GM12873 (cell line): ENCODE data around the gene HYAL1.

Experiments
- TF ChIP-seq, protein P1 (sequence below): IDR thresholded peaks from 2 replicates; pipeline ENCODE4 v1.5.1; 2012; ENCODE audit warnings: low read depth, mild to moderate bottlenecking, moderate library complexity, low read length, control low read depth; ENCODE audit not compliant: insufficient read depth; ENCODE audit errors: missing control alignments

HYAL1 gene

DNA sequence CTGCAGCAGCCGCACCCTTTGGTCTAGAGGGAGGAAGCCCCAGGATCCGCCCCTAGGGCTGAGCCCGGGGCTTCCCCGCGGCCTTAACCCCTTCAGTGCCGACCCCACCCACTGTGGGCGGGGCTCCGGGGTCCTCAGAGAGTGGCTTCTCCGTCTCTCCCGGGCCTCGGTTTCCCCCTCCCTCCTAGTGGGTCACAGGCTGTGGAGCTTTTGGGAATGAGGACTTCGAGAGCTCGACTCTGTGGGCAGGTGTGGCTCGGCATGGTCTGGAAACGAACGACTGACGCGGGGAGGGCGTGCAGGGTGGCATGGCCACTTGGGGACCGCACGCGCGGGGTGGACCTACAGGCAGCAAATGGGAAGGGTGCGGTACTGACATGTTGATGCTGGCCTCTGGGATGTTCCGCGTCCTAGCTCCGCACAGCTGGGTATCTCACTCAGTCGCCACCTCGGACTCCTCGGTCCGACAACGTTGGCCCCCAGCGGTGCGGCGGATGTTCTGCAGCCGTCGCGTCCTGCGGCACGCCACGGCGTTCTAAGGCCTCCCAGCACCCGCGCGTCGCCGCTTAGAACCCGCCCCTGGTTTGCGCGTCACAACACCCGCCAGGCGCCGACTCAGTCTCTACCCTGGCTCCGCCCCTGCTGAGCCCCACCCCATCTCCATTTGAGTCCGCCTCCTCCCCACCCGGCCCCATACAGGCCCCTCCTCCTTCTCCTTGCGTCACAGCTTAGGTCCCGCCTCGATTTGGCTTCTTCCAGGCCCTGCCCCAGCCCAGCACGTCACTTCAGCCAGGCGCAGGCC lies 4.3 kb downstream of the HYAL1 start, which contains the start of the genes HYAL3 and NAA80:
TSS of gene HYAL3 (minus strand) at position 570 of the 802 bp plus-strand sequence. CDS start 3,803 bp downstream, outside the sequence.
TSS of gene NAA80 (minus strand) at position 570 of the 802 bp plus-strand sequence. CDS start 1,942 bp downstream, outside the sequence.
- TF ChIP-seq, protein P1, sequence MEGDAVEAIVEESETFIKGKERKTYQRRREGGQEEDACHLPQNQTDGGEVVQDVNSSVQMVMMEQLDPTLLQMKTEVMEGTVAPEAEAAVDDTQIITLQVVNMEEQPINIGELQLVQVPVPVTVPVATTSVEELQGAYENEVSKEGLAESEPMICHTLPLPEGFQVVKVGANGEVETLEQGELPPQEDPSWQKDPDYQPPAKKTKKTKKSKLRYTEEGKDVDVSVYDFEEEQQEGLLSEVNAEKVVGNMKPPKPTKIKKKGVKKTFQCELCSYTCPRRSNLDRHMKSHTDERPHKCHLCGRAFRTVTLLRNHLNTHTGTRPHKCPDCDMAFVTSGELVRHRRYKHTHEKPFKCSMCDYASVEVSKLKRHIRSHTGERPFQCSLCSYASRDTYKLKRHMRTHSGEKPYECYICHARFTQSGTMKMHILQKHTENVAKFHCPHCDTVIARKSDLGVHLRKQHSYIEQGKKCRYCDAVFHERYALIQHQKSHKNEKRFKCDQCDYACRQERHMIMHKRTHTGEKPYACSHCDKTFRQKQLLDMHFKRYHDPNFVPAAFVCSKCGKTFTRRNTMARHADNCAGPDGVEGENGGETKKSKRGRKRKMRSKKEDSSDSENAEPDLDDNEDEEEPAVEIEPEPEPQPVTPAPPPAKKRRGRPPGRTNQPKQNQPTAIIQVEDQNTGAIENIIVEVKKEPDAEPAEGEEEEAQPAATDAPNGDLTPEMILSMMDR = peak; percentile 61

DNA sequence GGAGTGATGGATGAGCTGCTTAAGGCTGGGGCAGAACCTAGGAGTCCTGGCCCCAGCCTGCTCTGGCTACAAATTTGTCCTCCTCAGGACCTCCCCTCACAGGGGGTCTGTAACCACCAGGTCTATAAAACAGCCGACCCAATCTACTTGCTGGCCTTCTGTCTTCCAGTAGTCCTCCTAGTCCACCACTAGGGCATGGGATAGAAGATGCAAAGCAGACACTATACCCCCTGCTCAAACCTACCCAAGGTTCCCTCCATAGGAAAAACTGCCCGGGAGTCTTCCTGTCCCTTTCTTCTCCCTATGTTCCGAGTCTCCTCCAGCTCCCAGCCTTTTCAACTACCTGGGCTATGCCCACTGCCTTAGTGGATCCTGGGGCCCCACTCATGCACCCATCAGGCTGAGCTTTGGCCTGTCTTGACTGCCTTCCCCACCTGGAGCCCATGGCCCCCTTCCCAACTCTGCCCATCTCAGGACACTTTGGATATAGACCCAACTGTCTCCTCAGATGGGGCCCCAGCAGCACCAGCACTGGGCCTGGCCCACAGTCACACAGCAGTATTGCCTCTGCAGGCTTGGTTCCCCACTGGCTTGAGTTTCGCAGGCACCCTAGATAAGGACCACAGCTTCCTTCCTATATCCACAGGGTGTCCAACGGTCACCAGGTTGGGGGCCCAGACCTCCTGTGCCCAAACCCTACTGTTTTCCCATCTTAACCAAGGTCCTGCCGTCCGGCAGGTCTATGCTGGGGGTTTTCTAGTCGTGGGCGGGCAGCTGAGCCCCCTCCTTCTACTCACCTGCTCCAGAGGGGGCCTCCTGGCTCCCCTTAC lies 5.3 kb downstream of the HYAL1 start:
- TF ChIP-seq, protein P1 = no peak

DNA sequence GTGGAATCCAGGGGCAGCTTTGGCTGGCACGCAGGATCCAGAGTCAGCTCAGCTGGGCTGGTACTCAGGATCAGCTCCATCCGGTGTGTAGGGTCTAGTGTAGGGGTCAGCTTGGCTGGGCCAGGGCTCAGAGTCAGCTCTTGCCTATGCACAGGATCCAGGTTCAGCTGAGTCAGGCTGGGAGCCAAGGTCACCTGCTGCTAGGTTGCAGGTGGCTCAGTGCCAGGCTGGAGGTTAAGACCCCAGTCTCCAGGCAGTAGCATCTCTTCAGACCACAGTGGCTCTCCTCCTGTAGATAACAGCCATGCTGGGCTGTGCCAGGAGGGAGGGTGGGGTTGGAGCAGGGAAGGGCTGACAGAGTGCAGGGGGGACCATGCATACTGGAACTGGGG lies 6.0 kb downstream of the HYAL1 start:
- TF ChIP-seq, protein P1 = no peak

DNA sequence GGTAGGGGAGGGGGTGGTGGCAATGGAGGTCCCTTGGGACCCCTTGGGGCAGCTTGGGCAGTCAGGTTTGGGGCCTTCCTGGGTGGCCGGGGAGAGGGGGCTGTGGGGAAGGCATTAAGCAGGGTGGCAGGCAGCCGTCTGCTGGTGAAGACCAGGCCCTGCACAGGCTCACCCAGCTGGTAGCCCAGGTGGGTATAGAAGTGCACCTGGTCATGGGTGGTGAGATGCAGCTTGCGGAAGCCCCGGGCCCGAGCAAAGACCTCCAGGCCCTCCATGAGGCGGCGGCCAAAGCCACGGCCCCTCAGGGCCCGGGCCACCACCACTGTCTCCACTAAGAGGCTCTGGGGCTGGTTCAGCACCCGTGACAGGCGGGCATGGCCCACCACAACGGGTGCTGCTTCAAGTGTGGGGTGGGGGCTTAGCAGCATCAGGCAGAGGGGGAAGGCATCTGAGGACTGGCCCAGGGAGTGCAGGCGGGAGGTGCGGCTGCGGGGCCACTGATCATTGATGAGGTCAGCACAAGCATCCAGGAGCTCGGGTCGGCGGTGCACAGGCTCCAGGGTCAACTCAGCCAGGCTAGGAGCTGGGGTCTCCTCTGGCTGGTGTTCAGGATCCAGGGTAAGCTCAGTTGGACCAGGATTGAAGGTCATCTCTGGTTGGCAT lies 6.5 kb downstream of the HYAL1 start:
- TF ChIP-seq, protein P1 = no peak

DNA sequence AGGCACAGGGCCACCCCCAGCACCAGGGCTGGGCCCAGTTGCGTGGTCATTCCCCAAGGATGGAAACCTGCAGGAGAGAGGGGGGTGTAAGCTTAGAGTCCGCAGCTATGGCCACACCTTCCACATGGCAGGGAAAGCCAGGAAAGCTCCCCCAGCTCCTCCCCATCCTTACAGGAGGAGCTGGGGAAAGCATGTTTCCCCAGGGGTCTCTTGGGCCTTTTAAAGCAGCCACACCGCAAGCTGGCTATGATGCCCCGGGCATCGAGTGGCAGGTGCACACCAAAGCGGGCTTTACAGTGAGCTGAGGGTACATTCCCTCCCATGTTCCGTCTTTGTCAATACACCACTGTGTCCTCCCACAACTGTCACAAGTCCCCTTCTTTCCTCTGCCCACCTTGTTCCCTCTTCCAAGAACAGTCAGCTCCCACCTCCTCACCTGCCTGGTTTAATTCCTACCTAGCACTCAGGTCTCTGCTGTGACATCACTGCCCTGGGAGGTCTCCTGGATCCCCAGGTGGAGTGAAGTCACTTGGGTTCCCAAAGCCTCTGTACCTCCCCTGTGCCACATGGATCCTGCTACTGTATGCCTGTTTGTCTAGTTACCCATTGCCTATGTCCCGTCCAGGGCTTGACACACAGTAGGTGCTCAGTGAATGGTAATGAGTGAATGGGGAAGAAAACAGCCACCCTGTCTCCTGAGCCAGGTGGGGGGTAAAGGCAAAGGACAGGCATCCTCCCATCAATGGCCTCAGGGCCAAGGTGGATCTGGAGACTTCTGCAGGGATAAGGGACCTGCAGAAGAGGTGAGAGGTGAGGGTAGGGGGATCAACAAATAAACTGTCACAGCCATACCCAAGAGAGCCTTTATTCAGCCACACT lies 7.6 kb downstream of the HYAL1 start:
- TF ChIP-seq, protein P1 = no peak

DNA sequence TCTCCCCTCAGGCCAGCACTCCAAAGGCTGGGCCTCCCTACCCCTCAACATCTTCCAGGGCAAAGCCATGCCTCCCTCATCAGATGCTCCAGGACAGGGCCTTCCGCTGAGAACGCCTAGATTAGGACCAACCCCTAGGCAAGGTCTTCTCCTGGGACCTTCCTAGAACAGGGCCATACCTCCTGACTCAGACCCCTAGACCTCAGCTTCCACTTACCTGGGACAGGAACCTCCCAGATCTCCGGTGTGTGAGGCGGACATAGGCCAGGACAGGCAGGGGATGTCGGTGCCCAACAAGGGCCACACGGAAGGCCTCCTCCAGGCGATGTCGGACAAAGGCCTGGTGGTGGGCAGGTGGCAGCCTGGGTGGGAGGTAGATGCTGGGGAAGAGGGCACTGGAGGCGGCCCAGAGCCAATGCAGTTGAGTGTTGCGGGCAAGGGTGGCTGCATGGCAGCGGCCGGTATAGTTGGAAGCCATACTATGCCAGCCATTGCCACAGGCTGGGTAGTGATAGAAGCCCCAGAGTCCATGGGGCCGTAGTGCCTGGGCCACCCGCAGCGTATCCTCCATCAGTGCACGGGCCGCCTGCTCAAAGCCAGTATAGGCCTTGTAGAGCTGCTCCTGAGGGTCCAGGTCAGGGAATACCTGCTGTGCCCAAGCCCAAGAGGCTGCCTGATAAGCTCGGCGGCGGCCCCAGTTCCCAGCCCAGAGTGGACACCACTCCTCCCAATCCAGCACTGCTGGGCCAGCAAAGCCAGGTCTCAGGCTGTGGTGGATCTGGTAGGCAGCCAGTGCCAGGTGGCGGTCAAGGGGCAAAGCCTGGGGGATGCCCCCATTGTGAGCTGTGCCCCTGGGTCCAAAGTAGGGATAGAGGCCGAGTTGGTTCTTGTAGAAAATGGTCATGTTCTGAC lies 8.6 kb downstream of the HYAL1 start:
- TF ChIP-seq, protein P1 = no peak
